GM15510 (cell line): ENCODE data around the gene PLXNB1.

Source experiments
- POLR2A ChIP-seq: IDR thresholded peaks from 3 replicates; pipeline ENCODE4 v1.6.1; 2011; ENCODE audit warnings: borderline replicate concordance; ENCODE audit not compliant: insufficient read length; ENCODE audit errors: extremely low read depth

PLXNB1 gene

GRCh38 chr3:48429960-48430707 is at the start of gene PLXNB1:
Gene PLXNB1 (minus strand): TSS chr3:48430086. CDS start chr3:48424611, 5,475 bp downstream.
- TF ChIP-seq POLR2A, result no peak

- TF ChIP-seq POLR2A, result no peak
Observed at GRCh38 chr3:48478626-48479555, 49.0 kb upstream of the PLXNB1 start.

- TF ChIP-seq POLR2A, result no peak
Observed at GRCh38 chr3:48477959-48478520, 48.2 kb upstream of the PLXNB1 start.

- no peak for TF ChIP-seq POLR2A
Observed at GRCh38 chr3:48476426-48477053, 46.7 kb upstream of the PLXNB1 start.

- TF ChIP-seq POLR2A, result no peak
Observed at GRCh38 chr3:48475188-48475587, 45.3 kb upstream of the PLXNB1 start.

- no peak for TF ChIP-seq POLR2A
Observed at GRCh38 chr3:48474619-48475018, 44.7 kb upstream of the PLXNB1 start.

GRCh38 chr3:48473617-48473952 is 43.7 kb upstream of the PLXNB1 start:
- no peak for TF ChIP-seq POLR2A

- TF ChIP-seq POLR2A, result peak; percentile 79
Observed at GRCh38 chr3:48472923-48473616, 43.2 kb upstream of the PLXNB1 start.

GRCh38 chr3:48472673-48472922 is 42.7 kb upstream of the PLXNB1 start:
- TF ChIP-seq POLR2A, result no peak

- TF ChIP-seq POLR2A, result peak; percentile 25
Observed at GRCh38 chr3:48470286-48470685, 40.4 kb upstream of the PLXNB1 start.

GRCh38 chr3:48469046-48469915 is 39.4 kb upstream of the PLXNB1 start:
- TF ChIP-seq POLR2A, result no peak

GRCh38 chr3:48468329-48468731 is 38.4 kb upstream of the PLXNB1 start:
- no peak for TF ChIP-seq POLR2A

- no peak for TF ChIP-seq POLR2A
Observed at GRCh38 chr3:48467473-48468267, 37.8 kb upstream of the PLXNB1 start.
